Measurements from ENCODE around the gene KCTD2.
"Not testable (repeated sequence)": the region's sequence is repeated elsewhere in the genome, so short reads cannot be mapped to it uniquely, and the experiment has no call there.

KCTD2 gene, protein sequence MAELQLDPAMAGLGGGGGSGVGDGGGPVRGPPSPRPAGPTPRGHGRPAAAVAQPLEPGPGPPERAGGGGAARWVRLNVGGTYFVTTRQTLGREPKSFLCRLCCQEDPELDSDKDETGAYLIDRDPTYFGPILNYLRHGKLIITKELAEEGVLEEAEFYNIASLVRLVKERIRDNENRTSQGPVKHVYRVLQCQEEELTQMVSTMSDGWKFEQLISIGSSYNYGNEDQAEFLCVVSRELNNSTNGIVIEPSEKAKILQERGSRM

GRCh38 chr17:75046407-75047289, at the start of gene KCTD2, which contains the start of gene ATP5PD:
TSS of gene KCTD2 (plus strand) at chr17:75047225. CDS start at chr17:75047251, 26 bp downstream.
TSS of gene ATP5PD (minus strand) at chr17:75046969. CDS start at chr17:75042650, 4,319 bp downstream.
- peak; percentile 89 for DNase-seq (ENCODE audit: low read depth)

DNA sequence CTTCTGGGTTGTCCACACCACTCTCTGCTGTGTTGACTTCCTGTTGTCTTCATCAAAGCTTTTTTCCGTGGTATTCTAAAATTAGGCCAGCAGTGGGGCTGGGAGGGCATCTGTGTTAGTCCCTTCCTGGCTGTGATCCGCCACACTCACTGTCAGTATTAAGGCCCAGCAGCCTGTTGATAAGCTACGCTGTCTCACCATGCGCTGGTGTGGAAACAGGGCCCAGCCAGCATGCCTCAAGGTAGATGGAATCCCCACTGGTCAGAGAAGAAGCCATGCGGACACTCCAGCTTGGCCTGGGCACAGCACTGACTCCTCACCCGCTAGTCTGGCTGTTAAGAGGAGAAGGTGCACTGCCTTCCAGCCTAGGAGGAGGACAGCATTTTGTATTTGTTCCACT, 48.2 kb upstream of the KCTD2 start:
- DNase-seq (ENCODE audit: low read depth) = no peak

GRCh38 chr17:74999523-74999922, 47.5 kb upstream of the KCTD2 start:
- DNase-seq (ENCODE audit: low read depth) = no peak

GRCh38 chr17:75001915-75002843, 44.8 kb upstream of the KCTD2 start:
- no peak for DNase-seq (ENCODE audit: low read depth)

- DNase-seq (ENCODE audit: low read depth) = no peak
Measured at GRCh38 chr17:75003070-75003956, 43.7 kb upstream of the KCTD2 start.

DNA sequence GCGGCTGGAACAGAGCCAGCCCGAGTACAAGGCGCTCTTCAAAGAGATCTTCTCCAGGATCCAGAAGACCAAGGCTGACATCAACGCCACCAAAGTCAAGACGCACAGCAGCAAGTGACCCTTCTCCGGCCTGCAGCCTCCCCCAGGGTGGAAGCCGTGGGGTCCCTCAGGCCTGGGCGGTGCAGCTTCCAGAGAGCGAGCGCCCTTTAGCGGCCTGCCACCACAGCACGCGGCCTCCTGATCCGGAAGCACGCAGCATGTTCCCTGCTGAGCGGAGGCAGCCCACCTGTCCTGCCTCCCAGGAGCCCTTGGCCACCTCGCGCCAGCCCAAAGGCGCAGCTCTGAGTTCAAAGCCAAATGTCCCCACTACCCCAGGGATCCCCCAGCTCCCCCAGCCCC, 43.1 kb upstream of the KCTD2 start:
- no peak for DNase-seq (ENCODE audit: low read depth)

- no peak for DNase-seq (ENCODE audit: low read depth)
Measured at GRCh38 chr17:75004371-75004770, 42.7 kb upstream of the KCTD2 start.

GRCh38 chr17:75005291-75005690, 41.7 kb upstream of the KCTD2 start:
- no peak for DNase-seq (ENCODE audit: low read depth)

- not testable (repeated sequence) for DNase-seq (ENCODE audit: low read depth)
Measured at GRCh38 chr17:75006084-75006483, 40.9 kb upstream of the KCTD2 start.

GRCh38 chr17:75006653-75007052, 40.4 kb upstream of the KCTD2 start:
- no peak for DNase-seq (ENCODE audit: low read depth)

DNA sequence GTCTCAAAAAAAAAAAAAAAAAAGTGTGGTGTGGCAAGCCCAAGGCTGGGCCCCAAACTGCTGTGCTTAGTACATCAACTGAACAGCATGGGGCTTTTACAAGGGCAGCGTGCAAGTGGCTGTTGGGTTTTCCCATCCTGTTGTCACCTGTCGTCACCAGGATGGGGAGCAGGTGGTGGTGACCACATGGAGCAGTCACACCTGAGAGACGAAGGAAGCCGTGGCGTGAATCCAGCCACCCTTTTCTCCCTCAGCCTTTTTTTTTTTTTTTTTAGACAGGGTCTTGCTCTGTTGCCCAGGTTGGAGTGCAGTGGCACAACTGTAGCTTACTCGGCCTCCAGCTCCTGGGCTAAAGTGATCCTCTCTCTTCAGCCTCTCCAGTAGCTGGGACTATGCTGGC, 38.7 kb upstream of the KCTD2 start:
- DNase-seq (ENCODE audit: low read depth) = no peak

- no peak for DNase-seq (ENCODE audit: low read depth)
Measured at GRCh38 chr17:75009139-75009724, 37.8 kb upstream of the KCTD2 start.

GRCh38 chr17:75010683-75011400, 36.2 kb upstream of the KCTD2 start:
- DNase-seq (ENCODE audit: low read depth) = no peak

DNA sequence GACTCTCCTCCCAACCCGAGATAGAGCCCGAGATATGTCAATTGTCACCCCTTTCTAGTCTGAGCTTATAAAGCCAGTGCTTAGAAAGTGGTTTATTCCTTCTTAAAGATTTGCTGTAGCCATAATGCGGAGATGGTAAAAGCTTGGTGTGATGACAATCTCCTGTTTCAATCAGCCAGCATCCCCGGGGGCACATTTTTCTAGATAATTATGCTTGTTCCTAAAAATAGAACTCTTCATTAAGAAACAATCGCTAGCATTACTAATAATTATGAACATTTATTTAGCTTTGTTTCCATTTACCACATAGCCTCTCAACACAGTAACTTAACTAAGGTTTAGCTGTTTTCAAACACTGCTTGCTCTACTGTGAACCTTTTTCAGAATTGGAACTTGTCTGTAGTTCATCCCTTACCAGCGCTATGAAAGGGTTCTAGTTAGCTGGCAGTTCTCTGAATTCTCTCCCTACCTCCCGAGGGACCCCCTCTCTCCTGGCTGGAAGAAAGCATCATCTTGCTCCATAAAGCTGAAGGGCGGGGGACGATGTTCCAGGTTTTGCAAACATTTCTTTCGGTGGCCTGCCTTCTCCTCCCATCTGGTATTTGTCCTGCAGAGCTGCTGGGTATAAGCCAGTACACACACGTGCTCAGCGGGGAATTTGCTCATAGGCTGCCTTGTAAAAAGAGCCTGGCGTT, 35.5 kb upstream of the KCTD2 start:
- DNase-seq (ENCODE audit: low read depth) = no peak

DNA sequence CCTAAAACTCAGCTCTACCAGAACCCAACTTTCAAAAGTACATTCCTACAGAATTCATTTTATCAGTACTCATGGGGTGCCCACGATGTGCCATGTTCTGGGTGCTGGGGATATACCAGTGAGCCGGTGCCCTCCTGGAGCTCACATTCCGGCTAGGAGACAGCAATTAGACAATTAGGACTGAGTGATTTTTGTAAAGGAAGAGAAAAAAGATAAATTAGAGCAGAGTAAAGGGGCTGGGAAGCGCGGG, 35.0 kb upstream of the KCTD2 start:
- no peak for DNase-seq (ENCODE audit: low read depth)

GRCh38 chr17:75012346-75013091, 34.5 kb upstream of the KCTD2 start, which contains the start of gene MRPL58:
TSS of gene MRPL58 (plus strand) at chr17:75012670. CDS start at chr17:75012687, 17 bp downstream.
- peak; percentile 60 for DNase-seq (ENCODE audit: low read depth)

DNA sequence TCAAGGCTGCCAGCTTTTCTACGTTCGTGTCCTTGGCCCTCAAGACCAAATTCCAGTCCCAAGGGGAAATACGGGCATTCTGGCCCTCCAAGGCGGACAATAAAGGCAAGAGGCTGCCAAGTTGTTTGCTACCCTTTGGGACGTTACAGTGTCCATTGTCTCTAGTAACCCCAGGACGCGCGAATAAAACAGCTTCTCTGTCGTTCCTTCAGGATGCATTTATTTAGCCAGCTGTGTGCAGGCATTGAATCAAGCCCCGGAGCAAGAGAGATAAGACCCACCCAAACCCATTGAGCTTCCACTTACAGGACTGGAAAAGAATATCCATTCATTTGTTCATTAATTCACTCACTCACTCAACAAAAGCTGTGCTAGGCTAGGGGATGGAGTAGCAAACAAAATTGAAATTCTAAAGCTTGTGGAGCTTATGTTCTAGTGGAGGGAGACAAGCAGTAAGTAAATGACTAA, 33.9 kb upstream of the KCTD2 start:
- DNase-seq (ENCODE audit: low read depth) = no peak

DNA sequence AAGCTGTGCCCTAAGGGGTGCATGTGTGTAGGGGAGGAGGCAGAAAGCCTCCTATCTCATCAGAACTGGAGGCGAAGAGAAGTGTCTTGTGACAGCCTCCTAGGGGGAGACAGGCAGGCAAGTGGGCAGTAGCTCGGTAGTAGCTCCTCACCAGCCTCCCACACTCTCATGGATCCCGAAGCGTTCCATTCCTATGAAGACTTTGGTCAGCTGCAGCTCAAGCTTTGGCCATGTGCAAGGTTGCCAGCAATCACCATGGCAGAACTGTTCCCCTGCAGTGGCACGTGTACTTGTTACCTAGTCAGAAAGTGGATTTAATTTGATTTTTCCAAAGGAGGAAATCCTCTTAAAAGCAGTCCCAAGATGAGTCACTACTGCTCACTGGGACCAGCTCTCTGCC, 27.9 kb upstream of the KCTD2 start:
- no peak for DNase-seq (ENCODE audit: low read depth)

DNA sequence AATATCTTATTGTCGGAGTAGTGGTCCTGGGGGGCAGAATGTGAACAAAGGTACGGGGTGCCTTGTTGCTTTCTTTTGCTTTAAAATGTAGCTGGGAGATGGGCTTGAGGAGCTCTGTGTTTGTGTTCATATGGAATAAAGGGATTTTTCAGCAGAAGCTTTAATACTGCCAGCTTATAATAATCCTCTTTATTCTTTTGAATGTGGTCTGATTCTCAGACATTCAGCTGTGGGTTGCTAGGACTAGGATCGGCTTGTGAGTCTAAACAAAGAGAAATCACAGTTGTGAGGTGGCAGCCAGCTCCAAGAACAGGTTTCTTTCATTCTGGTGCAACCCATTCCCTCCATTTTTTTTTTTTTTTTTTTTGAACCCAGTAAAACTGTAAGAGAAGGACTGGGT, 27.3 kb upstream of the KCTD2 start:
- no peak for DNase-seq (ENCODE audit: low read depth)
